RWPE2 (cell line): ENCODE measurements around the gene KIF26A.

Source experiments
- ATAC-seq: fragments of 200-7000 bp; cut with Tn5 transposase; 3 replicates; pipeline ENCODE4 v1.9.1; 2021; ENCODE audit warnings: low read depth
- DNase-seq: peaks from one replicate; pipeline ENCODE4 v3.0.0-alpha.2; 2020; ENCODE audit warnings: low spot score
- H3K27ac ChIP-seq: fragments of 450-650 bp; 2 replicates; pipeline ENCODE4 v1.5.1; 2017; ENCODE audit warnings: mild to moderate bottlenecking; ENCODE audit not compliant: poor library complexity, severe bottlenecking
- H3K27me3 ChIP-seq: fragments of 250-450 bp; sonication (Bioruptor Pico); 2 replicates; pipeline ENCODE4 v1.5.1; 2021; ENCODE audit warnings: mild to moderate bottlenecking, moderate library complexity; ENCODE audit not compliant: insufficient read depth, poor library complexity, severe bottlenecking
- H3K36me3 ChIP-seq: fragments of 250-450 bp; sonication (Bioruptor Pico); 2 replicates; pipeline ENCODE4 v1.5.1; 2020; ENCODE audit warnings: low read depth, mild to moderate bottlenecking, moderate library complexity
- H3K4me1 ChIP-seq: fragments of 250-450 bp; sonication (Bioruptor Pico); 2 replicates; pipeline ENCODE4 v1.5.1; 2021; ENCODE audit warnings: mild to moderate bottlenecking, moderate library complexity; ENCODE audit not compliant: insufficient read depth, poor library complexity, severe bottlenecking
- H3K4me3 ChIP-seq: fragments of 250-450 bp; sonication (Bioruptor Pico); 2 replicates; pipeline ENCODE4 v1.5.1; 2021; ENCODE audit warnings: mild to moderate bottlenecking, moderate library complexity; ENCODE audit not compliant: severe bottlenecking
- H3K9me3 ChIP-seq: fragments of 250-450 bp; sonication (Bioruptor Pico); 2 replicates; pipeline ENCODE4 v1.5.1; 2021; ENCODE audit warnings: mild to moderate bottlenecking, moderate library complexity; ENCODE audit not compliant: severe bottlenecking
- CTCF ChIP-seq: fragments of 450-650 bp; IDR thresholded peaks from one replicate; pipeline ENCODE4 v1.5.1; 2017; ENCODE audit warnings: mild to moderate bottlenecking, moderate library complexity; ENCODE audit not compliant: poor library complexity, severe bottlenecking

KIF26A gene

GRCh38 chr14:104194716-104195115 lies 56.3 kb downstream of the KIF26A start:
- no peak overlapping the region for H3K4me3 ChIP-seq
- H3K9me3 ChIP-seq = no peaks in the 10 kb centered on the region
- peaks cover 33% of the 10 kb centered on the region for H3K27me3 ChIP-seq
- no peaks in the 10 kb centered on the region for H3K36me3 ChIP-seq
- no peaks in the 10 kb centered on the region for H3K4me1 ChIP-seq
- DNase-seq (no peak), ATAC-seq (no peak)
- no peak for TF ChIP-seq CTCF
- H3K27ac ChIP-seq = no peak overlapping the region

GRCh38 chr14:104195361-104195760 lies 57.0 kb downstream of the KIF26A start:
- H3K9me3 ChIP-seq = no peaks in the 10 kb centered on the region
- no peak for TF ChIP-seq CTCF
- no peak overlapping the region for H3K27ac ChIP-seq

GRCh38 chr14:104195878-104196277 lies 57.5 kb downstream of the KIF26A start:
- no peak for TF ChIP-seq CTCF
- Histone ChIP-seq H3K27ac (no peak overlapping the region), H3K36me3 (no peaks in the 10 kb centered on the region), H3K9me3 (no peaks in the 10 kb centered on the region), H3K27me3 (peaks cover 39% of the 10 kb centered on the region), H3K4me1 (no peaks in the 10 kb centered on the region), H3K4me3 (no peak overlapping the region)
- ATAC-seq (no peak), DNase-seq (no peak)

More at GRCh38 chr14:104195361-104195760, 57.0 kb downstream of the KIF26A start:
- Histone ChIP-seq H3K27me3 (peaks cover 36% of the 10 kb centered on the region), H3K4me3 (no peak overlapping the region), H3K36me3 (no peaks in the 10 kb centered on the region), H3K4me1 (no peaks in the 10 kb centered on the region)
- no peak for ATAC-seq
- DNase-seq = no peak

- DNase-seq (no peak), ATAC-seq (no peak)
- TF ChIP-seq CTCF = no peak
- Histone ChIP-seq H3K4me1 (no peaks in the 10 kb centered on the region), H3K27me3 (peaks cover 46% of the 10 kb centered on the region), H3K4me3 (no peak overlapping the region), H3K27ac (no peak overlapping the region), H3K36me3 (no peaks in the 10 kb centered on the region), H3K9me3 (no peaks in the 10 kb centered on the region)
These were observed 58.2 kb downstream of the KIF26A start for GRCh38 chr14:104196461-104197140.
